GM12878 (cell line): Measurements from ENCODE around the gene NSUN2. TPM values are rescaled to one million over a fixed set of nuclear protein-coding genes. Genes with fewer than 3 reads are reported as not detected.
A peak's percentile ranks its signal among the peaks of the same experiment; 100 is the strongest.

Experiments used
- ATAC-seq: fragments of 200-7000 bp; cut with Tn5 transposase; 3 replicates; pipeline ENCODE4 v1.9.1; 2020; ENCODE audit warnings: mild to moderate bottlenecking, moderate library complexity
- BruUV-seq: library from RNA; stranded (reverse); fragments of 400-500 nt; replicated peaks from 2 replicates; lab custom pipeline; 2021; lab: Mats Ljungman, UMichigan
- CTCF ChIA-PET: fragments of 300-600 bp; sonication (Branson Sonifier 250); formaldehyde crosslinking; extraction: SDS; loops from one replicate; lab custom pipeline; 2021; ENCODE audit warnings: inconsistent platforms; lab: Yijun Ruan, JAX
- POLR2A ChIA-PET: fragments of 350-600 bp; formaldehyde crosslinking; extraction: SDS; loops from one replicate; lab custom pipeline; 2021; ENCODE audit warnings: inconsistent platforms; lab: Charles Lee
- RAD21 ChIA-PET: fragments of 300-600 bp; sonication (Branson Sonifier 250); formaldehyde crosslinking; loops from one replicate; lab custom pipeline; 2023; ENCODE audit warnings: antibody characterized with exemption; ENCODE audit not compliant: unreplicated experiment; lab: Charles Lee
- SMC1A ChIA-PET: fragments of 300-600 bp; sonication (Branson Sonifier 250); formaldehyde crosslinking; loops from one replicate; lab custom pipeline; 2023; ENCODE audit not compliant: unreplicated experiment, uncharacterized antibody; lab: Charles Lee
- DNase-seq: peaks from one replicate; pipeline ENCODE4 v3.0.0-alpha.2; 2011; ENCODE audit warnings: low read depth, low spot score
- FAIRE-seq: peaks from 3 replicates; lab custom pipeline; 2011; peaks lifted over from hg19 to GRCh38; lab: Jason Lieb, UNC
- H2AFZ ChIP-seq: 2 replicates; pipeline ENCODE4 v1.6.0; 2011; ENCODE audit warnings: low read depth, low read length, control low read depth; ENCODE audit not compliant: control insufficient read depth
- H3K27ac ChIP-seq: 2 replicates; pipeline ENCODE4 v1.5.1; 2011; ENCODE audit warnings: control low read depth; ENCODE audit not compliant: control insufficient read depth, insufficient read depth
- H3K27me3 ChIP-seq, 2 experiments: replicated peaks in 1 of 2; 2 replicates each; pipeline versions ENCODE4 v1.6.0 to v1.6.1; 2011; ENCODE audit warnings: low read length in 1 of 2; ENCODE audit not compliant: control insufficient read depth in 2 of 2, insufficient read depth in 2 of 2
- H3K36me3 ChIP-seq, 2 experiments: 2 replicates each; pipeline ENCODE4 v1.5.1; 2011; ENCODE audit warnings: low read length in 1 of 2; ENCODE audit not compliant: control insufficient read depth in 2 of 2, insufficient read depth in 2 of 2
- H3K4me1 ChIP-seq: 2 replicates; pipeline ENCODE4 v1.6.1; 2011; ENCODE audit warnings: mild to moderate bottlenecking, low read length, moderate library complexity, mixed read lengths; ENCODE audit not compliant: control insufficient read depth, insufficient read depth
- H3K4me2 ChIP-seq: 2 replicates; pipeline ENCODE4 v1.6.0; 2011; ENCODE audit warnings: control low read depth; ENCODE audit not compliant: control insufficient read depth, insufficient read depth
- H3K4me3 ChIP-seq: fragments of 200-600 bp; sonication (generic); 2 replicates; pipeline ENCODE4 v1.5.1; 2016
- H3K79me2 ChIP-seq: 2 replicates; pipeline ENCODE4 v1.6.0; 2011; ENCODE audit warnings: low read length; ENCODE audit not compliant: control insufficient read depth, insufficient read depth
- H3K9ac ChIP-seq: 2 replicates; pipeline ENCODE4 v1.8.0; 2011; ENCODE audit warnings: low read length, control low read depth, mixed read lengths; ENCODE audit not compliant: control insufficient read depth, insufficient read depth
- H3K9me3 ChIP-seq: replicated peaks from 3 replicates; pipeline ENCODE4 v1.5.1; 2011; ENCODE audit warnings: mild to moderate bottlenecking, low read length; ENCODE audit not compliant: control insufficient read depth, insufficient read depth
- H4K20me1 ChIP-seq: 2 replicates; pipeline ENCODE4 v1.6.0; 2011; ENCODE audit not compliant: control insufficient read depth, insufficient read depth
- POLR2A ChIP-seq: IDR thresholded peaks from 2 replicates; pipeline ENCODE4 v1.6.1; 2011; ENCODE audit warnings: low read depth, mild to moderate bottlenecking, low read length
- SMC3 ChIP-seq: IDR thresholded peaks from 2 replicates; pipeline ENCODE4 v1.6.1; 2011; ENCODE audit warnings: low read length, improper control_type of control experiment, borderline replicate concordance
- STAT1 ChIP-seq: fragments of 450-650 bp; conservative IDR thresholded peaks from 2 replicates; pipeline ENCODE4 v1.6.1; 2014; ENCODE audit warnings: antibody characterized with exemption, mild to moderate bottlenecking
- USF2 ChIP-seq: IDR thresholded peaks from 2 replicates; pipeline ENCODE4 v1.6.1; 2011; ENCODE audit warnings: low read depth, low read length, improper control_type of control experiment, borderline replicate concordance
- ZNF622 ChIP-seq: fragments of 450-650 bp; IDR thresholded peaks from 2 replicates; pipeline ENCODE4 v1.6.1; 2017; ENCODE audit warnings: mild to moderate bottlenecking, inconsistent platforms
- WGBS: methylation state at CpG from one replicate; pipeline ENCODE4 v1.1.6; 2016; ENCODE audit warnings: low lambda C conversion rate; ENCODE audit not compliant: insufficient replicate concordance, insufficient coverage; ENCODE audit errors: missing lambda C conversion rate; 5-methylcytosine and 5-hydroxymethylcytosine counted together
- in situ Hi-C: fragments of 300-500 bp; cut with MboI; formaldehyde crosslinking; loops from 9 replicates; pipeline ENCODE4 v1.14.3; 2018; ENCODE audit warnings: mixed read lengths
- intact Hi-C: fragments of 100-400 bp; cut with micrococcal nuclease; formaldehyde crosslinking; loops from one replicate; pipeline ENCODE4 v1.14.2; 2022; ENCODE audit not compliant: unreplicated experiment
- polyA plus RNA-seq, 11 experiments: library from polyadenylated mRNA; depleted of rRNA in 4 of 11; unstranded in 6 of 11; stranded (reverse) in 5 of 11; fragments of >200 nt; fragmentation: Nextera tagmentation in 4 of 11; fragmentation: Illumina TruSeq in 1 of 11; extraction: Ambion mirVana in 4 of 11; extraction: Trizol in 1 of 11; gene quantifications; 1 replicate in 1 of 11; 2 replicates in 10 of 11; pipeline versions ENCODE4 v1.2.1 to v1.2.3, GENCODE V29; 2011 to 2016; ENCODE audit warnings: inconsistent platforms in 2 of 11, missing spikeins in 2 of 11, low read depth in 1 of 11
- total RNA-seq, 4 experiments: library from RNA; depleted of rRNA in 3 of 4; stranded (reverse); fragments of >200 nt in 3 of 4; fragmentation: Illumina TruSeq in 1 of 4; extraction: Trizol in 1 of 4; gene quantifications; 2 replicates each; pipeline versions ENCODE4 v1.2.1 to v1.2.3, GENCODE V29; 2013 to 2021
- TF ChIP-seq, protein P1 (sequence below): IDR thresholded peaks from 2 replicates; pipeline ENCODE4 v1.6.1; 2011; ENCODE audit warnings: mild to moderate bottlenecking, low read depth, low read length, moderate library complexity; ENCODE audit not compliant: insufficient replicate concordance

The NSUN2 gene
- total and polyA plus RNA-seq, 10 of the 15 experiments (the other 5 are each of a cell fraction or from before 2014, with no cell fraction given) = 8.0 to 112 (median 91.1) TPM

DNA sequence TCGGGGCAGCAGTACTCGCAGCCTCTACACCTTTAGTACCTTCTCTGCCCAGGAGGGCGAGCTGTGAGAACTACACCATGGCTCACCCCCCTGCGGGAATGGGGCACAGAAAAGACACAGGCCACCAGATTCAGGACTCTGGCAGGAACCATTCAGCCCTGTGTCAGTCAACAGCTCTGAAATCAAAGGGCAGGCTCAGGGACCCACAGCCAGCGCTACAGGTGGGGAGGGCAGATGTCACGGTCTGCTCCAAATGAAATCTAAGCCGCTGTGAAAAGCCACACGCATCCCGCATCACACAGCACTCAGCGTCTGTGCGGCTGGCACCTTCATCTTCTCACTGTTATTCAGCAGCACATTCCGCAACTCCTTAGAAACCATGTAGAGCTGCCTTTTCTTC lies 27.9 kb downstream of the NSUN2 start (continued):
- TF ChIP-seq, protein P1, sequence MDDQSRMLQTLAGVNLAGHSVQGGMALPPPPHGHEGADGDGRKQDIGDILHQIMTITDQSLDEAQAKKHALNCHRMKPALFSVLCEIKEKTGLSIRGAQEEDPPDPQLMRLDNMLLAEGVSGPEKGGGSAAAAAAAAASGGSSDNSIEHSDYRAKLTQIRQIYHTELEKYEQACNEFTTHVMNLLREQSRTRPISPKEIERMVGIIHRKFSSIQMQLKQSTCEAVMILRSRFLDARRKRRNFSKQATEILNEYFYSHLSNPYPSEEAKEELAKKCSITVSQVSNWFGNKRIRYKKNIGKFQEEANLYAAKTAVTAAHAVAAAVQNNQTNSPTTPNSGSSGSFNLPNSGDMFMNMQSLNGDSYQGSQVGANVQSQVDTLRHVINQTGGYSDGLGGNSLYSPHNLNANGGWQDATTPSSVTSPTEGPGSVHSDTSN = no peak

DNA sequence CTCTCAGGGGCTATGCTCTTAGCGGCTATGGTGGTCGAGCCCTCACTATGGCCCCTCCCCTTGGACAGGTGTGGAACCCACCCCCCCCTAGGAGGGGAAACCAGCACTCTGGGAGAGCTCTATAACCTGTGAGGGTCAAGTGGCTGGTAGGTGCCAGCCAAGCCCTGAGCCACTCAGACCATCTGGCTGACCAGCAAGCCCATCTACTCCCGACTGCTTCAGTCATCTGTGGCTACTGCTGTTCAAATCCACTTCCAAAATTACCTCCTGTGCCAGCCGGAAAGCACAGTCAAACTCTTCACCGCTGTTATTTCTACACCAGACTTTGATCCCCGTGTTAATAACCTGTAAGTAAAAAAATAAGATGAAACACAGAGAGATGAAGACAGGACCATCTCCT lies 28.5 kb downstream of the NSUN2 start:
- RAD21 ChIA-PET = no interaction called here

DNA sequence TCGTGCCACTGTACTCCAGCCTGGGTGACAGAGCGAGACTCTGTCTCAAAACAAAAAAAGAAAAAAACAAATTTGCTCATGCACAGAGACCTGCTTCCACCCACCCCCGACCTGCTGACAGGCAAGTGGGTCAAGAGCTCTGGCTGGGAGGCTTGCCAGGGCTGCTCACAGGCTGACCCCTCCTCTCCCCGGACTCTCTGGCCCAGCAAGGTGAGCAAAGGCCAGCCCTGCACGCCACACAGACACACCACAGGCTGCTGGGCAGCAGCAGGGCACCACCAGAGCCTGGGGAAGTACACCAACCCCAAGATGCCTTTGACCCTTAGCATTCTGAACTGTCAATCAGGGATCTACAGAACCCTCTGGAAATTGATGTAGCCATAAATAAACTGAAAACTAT lies 29.2 kb downstream of the NSUN2 start:
- SMC1A ChIA-PET = no interaction called here
- Histone ChIP-seq H3K9me3 (no peaks in the 10 kb centered on the region), H3K36me3 (peaks cover 36 to 47% of the 10 kb centered on the region in 2 experiments), H3K27me3 (no peaks in the 10 kb centered on the region), H3K4me1 (no peaks in the 10 kb centered on the region), H3K9ac (no peak overlapping the region), H3K4me2 (no peak overlapping the region), H4K20me1 (no peaks in the 10 kb centered on the region)
- no peak for ATAC-seq
- intact Hi-C loops = no loop called here
- no TSS peak for BruUV-seq
- no peak for DNase-seq
- CTCF ChIA-PET = no interaction called here
- WGBS = 95% methylated on average over 5 of the region's 5 CpGs
- POLR2A ChIA-PET = no interaction called here
- no peak for FAIRE-seq
- TF ChIP-seq, protein P1 = no peak
- TF ChIP-seq SMC3 (no peak), USF2 (no peak), POLR2A (peak; percentile 51), ZNF622 (no peak)
- TF ChIP-seq, all 136 proteins: peak for 1
- H3K79me2 ChIP-seq = no peaks in the 10 kb centered on the region
- no peak overlapping the region for H2AFZ ChIP-seq
- no peak overlapping the region for H3K4me3 ChIP-seq
- RAD21 ChIA-PET = no interaction called here
- in situ Hi-C loops = no loop called here
- H3K27ac ChIP-seq = no peak overlapping the region

More for the DNA sequence above, 28.5 kb downstream of the NSUN2 start:
- DNase-seq = no peak
- no peak overlapping the region for H3K27ac ChIP-seq
- ChIA-PET SMC1A (no interaction called here), CTCF (no interaction called here), POLR2A (no interaction called here)
- H2AFZ ChIP-seq = no peak overlapping the region
- no peak overlapping the region for H3K9ac ChIP-seq
- no TSS peak for BruUV-seq
- TF ChIP-seq STAT1 = no peak
- H3K4me3 ChIP-seq = no peak overlapping the region
- H3K79me2 ChIP-seq = no peaks in the 10 kb centered on the region
- no peaks in the 10 kb centered on the region for H3K27me3 ChIP-seq
- no peaks in the 10 kb centered on the region for H4K20me1 ChIP-seq
- no peak for ATAC-seq
- in situ Hi-C loops (no loop called here), intact Hi-C loops (no loop called here)
- 97% methylated on average over 6 of the region's 6 CpGs for WGBS
- no peaks in the 10 kb centered on the region for H3K4me1 ChIP-seq
- H3K4me2 ChIP-seq = no peak overlapping the region
- no peak for FAIRE-seq
- no peaks in the 10 kb centered on the region for H3K9me3 ChIP-seq
- H3K36me3 ChIP-seq = peaks cover 37 to 49% of the 10 kb centered on the region in 2 experiments
